ENCODE measurements around the gene PNPLA7.
"Not testable (repeated sequence)": the region's sequence is repeated elsewhere in the genome, so short reads cannot be mapped to it uniquely, and the experiment has no call there.

Gene PNPLA7

GRCh38 chr9:137558127-137558526, 7.9 kb upstream of the PNPLA7 start:
- Histone ChIP-seq H3K9me3 (ENCODE audit: control insufficient read depth, insufficient read depth, low read length) (no peaks in the 10 kb centered on the region), H3K9ac (ENCODE audit: low read depth, low read length) (no peak overlapping the region), H3K36me3 (ENCODE audit: insufficient read depth, low read length) (peaks cover 17% of the 10 kb centered on the region), H3K4me1 (ENCODE audit: insufficient read depth, low read length) (no peaks in the 10 kb centered on the region)

- Histone ChIP-seq H3K4me1 (ENCODE audit: insufficient read depth, low read length) (no peaks in the 10 kb centered on the region), H3K36me3 (ENCODE audit: insufficient read depth, low read length) (peaks cover 17% of the 10 kb centered on the region), H3K9ac (ENCODE audit: low read depth, low read length) (no peak overlapping the region), H3K9me3 (ENCODE audit: control insufficient read depth, insufficient read depth, low read length) (no peaks in the 10 kb centered on the region)
Measured at GRCh38 chr9:137556069-137556838, 6.1 kb upstream of the PNPLA7 start.

GRCh38 chr9:137555179-137555578, 5.0 kb upstream of the PNPLA7 start:
- H3K9ac ChIP-seq (ENCODE audit: low read depth, low read length), result no peak overlapping the region
- H3K4me1 ChIP-seq (ENCODE audit: insufficient read depth, low read length), result no peaks in the 10 kb centered on the region
- H3K9me3 ChIP-seq (ENCODE audit: control insufficient read depth, insufficient read depth, low read length), result no peaks in the 10 kb centered on the region
- peaks cover 17% of the 10 kb centered on the region for H3K36me3 ChIP-seq (ENCODE audit: insufficient read depth, low read length)

GRCh38 chr9:137554349-137554748, 4.1 kb upstream of the PNPLA7 start:
- H3K4me1 ChIP-seq (ENCODE audit: insufficient read depth, low read length), result no peaks in the 10 kb centered on the region
- H3K9me3 ChIP-seq (ENCODE audit: control insufficient read depth, insufficient read depth, low read length), result no peaks in the 10 kb centered on the region
- peaks cover 17% of the 10 kb centered on the region for H3K36me3 ChIP-seq (ENCODE audit: insufficient read depth, low read length)
- no peak overlapping the region for H3K9ac ChIP-seq (ENCODE audit: low read depth, low read length)

- H3K36me3 ChIP-seq (ENCODE audit: insufficient read depth, low read length), result peaks cover 17% of the 10 kb centered on the region
- not testable (repeated sequence) for H3K9ac ChIP-seq (ENCODE audit: low read depth, low read length); H3K9me3 ChIP-seq (ENCODE audit: control insufficient read depth, insufficient read depth, low read length); H3K4me1 ChIP-seq (ENCODE audit: insufficient read depth, low read length)
Measured at GRCh38 chr9:137553654-137554053, 3.5 kb upstream of the PNPLA7 start.

- no peaks in the 10 kb centered on the region for H3K4me1 ChIP-seq (ENCODE audit: insufficient read depth, low read length)
- no peaks in the 10 kb centered on the region for H3K9me3 ChIP-seq (ENCODE audit: control insufficient read depth, insufficient read depth, low read length)
- H3K36me3 ChIP-seq (ENCODE audit: insufficient read depth, low read length), result peaks cover 15% of the 10 kb centered on the region
- H3K9ac ChIP-seq (ENCODE audit: low read depth, low read length), result peak overlapping the region; percentile 88
Measured at GRCh38 chr9:137552022-137552768, 2.0 kb upstream of the PNPLA7 start.

GRCh38 chr9:137551264-137552021, 1.2 kb upstream of the PNPLA7 start, which contains the start of gene MRPL41:
Gene MRPL41 (plus strand): TSS chr9:137551879. CDS start chr9:137552082, 203 bp downstream.
- Histone ChIP-seq H3K9ac (ENCODE audit: low read depth, low read length) (peak within 1 kb of the TSS; percentile 88), H3K4me1 (ENCODE audit: insufficient read depth, low read length) (no peaks in the 10 kb centered on the region), H3K36me3 (ENCODE audit: insufficient read depth, low read length) (peaks cover 11% of the 10 kb centered on the region; the same call in 1 of the 2 replicates), H3K9me3 (ENCODE audit: control insufficient read depth, insufficient read depth, low read length) (no peaks in the 10 kb centered on the region)

GRCh38 chr9:137550958-137551263, 709 bp upstream of the PNPLA7 start:
- not testable (repeated sequence) for H3K9me3 ChIP-seq (ENCODE audit: control insufficient read depth, insufficient read depth, low read length); H3K4me1 ChIP-seq (ENCODE audit: insufficient read depth, low read length)
- peak overlapping the region; percentile 67 for H3K9ac ChIP-seq (ENCODE audit: low read depth, low read length)
- peaks cover 11% of the 10 kb centered on the region; the same call in 1 of the 2 replicates for H3K36me3 ChIP-seq (ENCODE audit: insufficient read depth, low read length)

- H3K4me1 ChIP-seq (ENCODE audit: insufficient read depth, low read length), result peaks cover 2% of the 10 kb centered on the region; the same call in 1 of the 2 replicates
- H3K9ac ChIP-seq (ENCODE audit: low read depth, low read length), result no peak overlapping the region
- no peaks in the 10 kb centered on the region for H3K36me3 ChIP-seq (ENCODE audit: insufficient read depth, low read length)
- H3K9me3 ChIP-seq (ENCODE audit: control insufficient read depth, insufficient read depth, low read length), result no peaks in the 10 kb centered on the region
Measured at GRCh38 chr9:137547687-137548543, 2.3 kb downstream of the PNPLA7 start.

- H3K36me3 ChIP-seq (ENCODE audit: insufficient read depth, low read length), result no peaks in the 10 kb centered on the region
- H3K4me1 ChIP-seq (ENCODE audit: insufficient read depth, low read length), result peaks cover 2% of the 10 kb centered on the region; the same call in 1 of the 2 replicates
- no peaks in the 10 kb centered on the region for H3K9me3 ChIP-seq (ENCODE audit: control insufficient read depth, insufficient read depth, low read length)
- no peak overlapping the region for H3K9ac ChIP-seq (ENCODE audit: low read depth, low read length)
Measured at GRCh38 chr9:137545123-137545522, 5.1 kb downstream of the PNPLA7 start.

- H3K9me3 ChIP-seq (ENCODE audit: control insufficient read depth, insufficient read depth, low read length), result no peaks in the 10 kb centered on the region
- peaks cover 2% of the 10 kb centered on the region; the same call in 1 of the 2 replicates for H3K4me1 ChIP-seq (ENCODE audit: insufficient read depth, low read length)
- H3K9ac ChIP-seq (ENCODE audit: low read depth, low read length), result no peak overlapping the region
- H3K36me3 ChIP-seq (ENCODE audit: insufficient read depth, low read length), result no peaks in the 10 kb centered on the region
Measured at GRCh38 chr9:137544176-137544760, 5.9 kb downstream of the PNPLA7 start.

- H3K9me3 ChIP-seq (ENCODE audit: control insufficient read depth, insufficient read depth, low read length), result no peaks in the 10 kb centered on the region
- H3K36me3 ChIP-seq (ENCODE audit: insufficient read depth, low read length), result no peaks in the 10 kb centered on the region
- H3K9ac ChIP-seq (ENCODE audit: low read depth, low read length), result no peak overlapping the region
- H3K4me1 ChIP-seq (ENCODE audit: insufficient read depth, low read length), result peaks cover 2% of the 10 kb centered on the region; the same call in 1 of the 2 replicates
Measured at GRCh38 chr9:137543237-137543963, 6.8 kb downstream of the PNPLA7 start.

- H3K9me3 ChIP-seq (ENCODE audit: control insufficient read depth, insufficient read depth, low read length), result no peaks in the 10 kb centered on the region
- peaks cover 2% of the 10 kb centered on the region; the same call in 1 of the 2 replicates for H3K4me1 ChIP-seq (ENCODE audit: insufficient read depth, low read length)
Measured at GRCh38 chr9:137542486-137542885, 7.7 kb downstream of the PNPLA7 start.

More at GRCh38 chr9:137542486-137542885, 7.7 kb downstream of the PNPLA7 start:
- H3K36me3 ChIP-seq (ENCODE audit: insufficient read depth, low read length), result no peaks in the 10 kb centered on the region
- no peak overlapping the region for H3K9ac ChIP-seq (ENCODE audit: low read depth, low read length)

All from ES-I3 (cell line).